Measurements from ENCODE around the gene BANP.

DNA sequence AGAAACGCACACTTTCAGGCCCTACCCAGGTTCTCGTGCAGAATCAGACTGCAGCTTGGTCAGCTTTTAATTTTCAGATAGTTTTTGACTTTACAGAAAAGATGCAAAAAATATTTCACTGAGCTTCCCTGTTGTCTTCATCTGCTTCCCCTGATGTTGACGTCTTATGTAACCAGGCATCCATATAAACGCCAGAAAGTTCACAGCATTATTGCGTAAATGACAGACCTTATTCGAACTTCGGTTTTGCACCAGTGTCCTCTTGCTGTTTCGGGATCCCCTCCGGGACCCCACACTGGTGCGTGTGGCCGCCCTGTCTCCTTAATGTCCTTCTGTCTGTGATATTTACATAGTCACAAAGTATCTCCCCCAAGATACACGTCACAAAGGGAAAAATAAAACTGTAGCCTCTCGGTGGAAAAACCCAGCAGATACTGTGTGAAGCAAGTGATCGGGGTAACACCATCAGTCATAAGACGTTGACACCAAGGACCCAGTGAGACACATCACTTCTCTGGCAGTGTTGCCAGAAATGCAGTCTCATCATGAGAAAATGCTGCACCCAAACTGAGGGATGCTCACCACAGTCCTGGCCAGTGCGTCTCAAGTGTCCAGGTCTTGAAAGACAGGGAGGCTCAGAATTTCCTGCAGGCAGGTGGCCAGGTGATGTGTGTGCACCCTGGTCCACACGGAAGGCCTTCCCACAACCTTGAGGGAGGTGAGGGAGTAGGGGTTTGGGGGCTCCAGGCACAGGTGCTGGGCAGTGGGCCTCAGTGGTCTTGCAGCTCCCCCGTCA lies 4.3 kb downstream of the BANP start:
- no peak for TF ChIP-seq POU5F1 (IDR thresholded peaks at IDR 0.05; ENCODE audit: low read depth, low read length)
- TF ChIP-seq, protein P1, sequence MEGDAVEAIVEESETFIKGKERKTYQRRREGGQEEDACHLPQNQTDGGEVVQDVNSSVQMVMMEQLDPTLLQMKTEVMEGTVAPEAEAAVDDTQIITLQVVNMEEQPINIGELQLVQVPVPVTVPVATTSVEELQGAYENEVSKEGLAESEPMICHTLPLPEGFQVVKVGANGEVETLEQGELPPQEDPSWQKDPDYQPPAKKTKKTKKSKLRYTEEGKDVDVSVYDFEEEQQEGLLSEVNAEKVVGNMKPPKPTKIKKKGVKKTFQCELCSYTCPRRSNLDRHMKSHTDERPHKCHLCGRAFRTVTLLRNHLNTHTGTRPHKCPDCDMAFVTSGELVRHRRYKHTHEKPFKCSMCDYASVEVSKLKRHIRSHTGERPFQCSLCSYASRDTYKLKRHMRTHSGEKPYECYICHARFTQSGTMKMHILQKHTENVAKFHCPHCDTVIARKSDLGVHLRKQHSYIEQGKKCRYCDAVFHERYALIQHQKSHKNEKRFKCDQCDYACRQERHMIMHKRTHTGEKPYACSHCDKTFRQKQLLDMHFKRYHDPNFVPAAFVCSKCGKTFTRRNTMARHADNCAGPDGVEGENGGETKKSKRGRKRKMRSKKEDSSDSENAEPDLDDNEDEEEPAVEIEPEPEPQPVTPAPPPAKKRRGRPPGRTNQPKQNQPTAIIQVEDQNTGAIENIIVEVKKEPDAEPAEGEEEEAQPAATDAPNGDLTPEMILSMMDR (IDR thresholded peaks at IDR 0.05; ENCODE audit: control extremely low read depth in 1 of 3, insufficient read depth in 1 of 3, low read depth in 1 of 3, low read length in 3 of 3) = no peak
